ENCODE measurements around the gene RFPL4A. TPM values are rescaled to one million over a fixed set of nuclear protein-coding genes. Genes with fewer than 3 reads are reported as not detected.
"Not testable (repeated sequence)": the region's sequence is repeated elsewhere in the genome, so short reads cannot be mapped to it uniquely, and the experiment has no call there.

Gene RFPL4A
- total RNA-seq = not detected

GRCh38 chr19:55758797-55759196, at the start of gene RFPL4A:
TSS of gene RFPL4A (plus strand) at chr19:55759097. CDS start at chr19:55761801, 2,704 bp downstream.
- WGBS = 82% methylated on average over 3 of the region's 3 CpGs
- H3K27ac ChIP-seq (replicated peaks in 1 of 4); H3K4me3 ChIP-seq; intact Hi-C loops (cut with DNase I); DNase-seq (ENCODE audit: extremely low spot score); H3K9me3 ChIP-seq; H3K27me3 ChIP-seq; H3K4me1 ChIP-seq; H3K36me3 ChIP-seq: not testable (repeated sequence)

DNA sequence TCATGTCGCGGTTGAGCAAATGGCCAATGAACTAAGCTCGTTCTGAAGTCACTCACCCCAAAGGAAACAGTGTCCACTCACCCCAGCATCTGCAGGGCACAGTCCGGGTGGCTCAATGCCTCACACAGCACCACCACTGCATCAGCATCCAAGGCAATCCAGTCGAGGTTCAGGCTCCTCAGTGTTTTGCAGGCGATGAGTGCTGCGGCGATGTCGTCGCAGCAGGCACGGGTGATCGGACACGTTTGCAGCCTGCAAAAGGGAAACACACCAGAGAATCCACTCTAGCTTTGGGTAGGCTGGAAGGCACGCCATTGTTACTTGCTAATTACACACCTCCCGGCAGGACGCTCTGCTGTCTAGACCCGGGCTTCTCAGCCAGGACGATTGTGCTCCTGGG, 47.2 kb upstream of the RFPL4A start:
- H3K9me3 ChIP-seq = no peaks in the 10 kb centered on the region
- intact Hi-C loops (cut with DNase I) = no loop called here
- no peak for DNase-seq (ENCODE audit: extremely low spot score)
- H3K27me3 ChIP-seq = peaks cover 0 to 15% (median 0%) of the 10 kb centered on the region in 4 donors
- H3K4me1 ChIP-seq = no peaks in the 10 kb centered on the region
- TF ChIP-seq POLR2A (IDR thresholded peaks at IDR 0.05; ENCODE audit: low read depth) = no peak
- TF ChIP-seq POLR2AphosphoS5 (IDR thresholded peaks at IDR 0.05) = no peak
- no peak for TF ChIP-seq EP300 (IDR thresholded peaks at IDR 0.05)
- no peak for TF ChIP-seq CTCF (IDR thresholded peaks at IDR 0.05)
- no peaks in the 10 kb centered on the region for H3K36me3 ChIP-seq
- H3K27ac ChIP-seq (replicated peaks in 1 of 4) = no peak overlapping the region
- no peak overlapping the region for H3K4me3 ChIP-seq
- 84% methylated on average over 14 of the region's 18 CpGs for WGBS

DNA sequence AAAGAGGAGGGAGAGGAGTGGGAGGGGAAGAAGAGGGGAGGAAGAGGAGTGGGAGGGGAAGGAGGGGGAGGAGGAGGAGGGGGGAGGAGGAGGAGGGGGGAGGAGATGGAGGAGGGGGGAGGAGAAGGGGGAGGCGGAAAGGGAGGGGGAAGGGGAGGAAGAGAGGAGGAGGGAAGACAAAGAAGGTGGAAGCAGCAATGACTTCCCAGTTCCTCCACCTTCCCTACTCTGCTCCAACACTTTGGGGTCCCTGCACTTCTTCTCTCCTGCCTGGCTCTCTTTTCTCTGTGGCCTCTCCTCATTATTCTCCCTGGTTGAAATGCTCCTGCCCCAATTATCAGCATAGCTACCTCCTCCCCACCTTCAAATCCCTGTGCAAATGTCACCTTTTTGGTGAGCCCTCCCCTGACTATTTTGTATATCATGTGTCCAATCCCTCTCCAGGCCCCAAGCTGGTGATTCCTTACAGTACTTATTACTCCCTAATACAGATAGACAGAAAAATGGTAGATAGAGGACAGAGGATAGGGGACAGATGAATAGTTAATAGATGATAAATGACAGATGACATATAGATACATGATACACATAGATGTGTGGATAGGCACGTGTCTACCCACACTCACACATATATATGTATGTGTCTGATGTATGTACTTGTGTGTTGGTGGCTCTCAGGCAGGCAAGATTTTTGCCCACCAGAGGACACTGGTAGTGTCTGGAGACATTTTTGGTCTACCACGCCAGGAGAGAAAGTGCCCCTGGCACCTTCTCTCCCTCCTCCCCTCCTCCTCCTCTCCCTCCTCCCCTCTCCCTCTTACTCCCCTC, 45.9 kb upstream of the RFPL4A start:
- Histone ChIP-seq H3K27me3 (peaks cover 0 to 28% (median under 1%) of the 10 kb centered on the region in 4 donors), H3K9me3 (no peaks in the 10 kb centered on the region), H3K36me3 (no peaks in the 10 kb centered on the region), H3K4me3 (no peak overlapping the region), H3K27ac (replicated peaks in 1 of 4) (no peak overlapping the region), H3K4me1 (no peaks in the 10 kb centered on the region)
- WGBS = 79% methylated on average over 2 of the region's 3 CpGs
- DNase-seq (ENCODE audit: extremely low spot score) = no peak
- TF ChIP-seq EP300 (IDR thresholded peaks at IDR 0.05) (no peak), CTCF (IDR thresholded peaks at IDR 0.05) (no peak), POLR2AphosphoS5 (IDR thresholded peaks at IDR 0.05) (no peak), POLR2A (IDR thresholded peaks at IDR 0.05; ENCODE audit: low read depth) (no peak)
- intact Hi-C loops (cut with DNase I) = no loop called here

DNA sequence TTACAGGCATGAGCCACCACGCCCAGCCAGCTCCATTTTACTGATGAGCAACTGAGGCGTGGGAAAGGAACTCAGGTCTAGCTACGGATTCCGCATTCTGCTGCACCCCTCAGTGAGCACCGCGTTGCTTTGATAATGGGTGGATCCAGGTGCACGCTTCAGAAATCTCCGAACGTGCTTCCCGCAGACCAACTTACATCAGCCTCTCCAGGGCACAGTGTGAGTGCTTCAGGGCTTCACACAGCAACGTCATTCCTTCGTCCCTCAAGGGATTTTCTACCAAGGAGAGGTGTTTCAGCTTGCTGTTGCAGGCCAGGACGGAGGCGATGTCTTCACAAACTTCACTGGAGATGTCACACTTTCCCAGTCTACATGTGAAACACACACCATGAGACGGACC, 42.4 kb upstream of the RFPL4A start:
- H3K4me1 ChIP-seq = no peaks in the 10 kb centered on the region
- 92% methylated on average over 15 of the region's 15 CpGs for WGBS
- no peaks in the 10 kb centered on the region for H3K36me3 ChIP-seq
- intact Hi-C loops (cut with DNase I) = no loop called here
- H3K4me3 ChIP-seq = no peak overlapping the region
- no peak overlapping the region for H3K27ac ChIP-seq (replicated peaks in 1 of 4)
- H3K27me3 ChIP-seq = peaks cover 0 to 62% (median 13%) of the 10 kb centered on the region in 4 donors
- TF ChIP-seq POLR2AphosphoS5 (IDR thresholded peaks at IDR 0.05) (no peak), POLR2A (IDR thresholded peaks at IDR 0.05; ENCODE audit: low read depth) (no peak), EP300 (IDR thresholded peaks at IDR 0.05) (no peak), CTCF (IDR thresholded peaks at IDR 0.05) (no peak)
- H3K9me3 ChIP-seq = peaks cover 0 to 8% (median 1%) of the 10 kb centered on the region in 4 donors
- no peak for DNase-seq (ENCODE audit: extremely low spot score)

DNA sequence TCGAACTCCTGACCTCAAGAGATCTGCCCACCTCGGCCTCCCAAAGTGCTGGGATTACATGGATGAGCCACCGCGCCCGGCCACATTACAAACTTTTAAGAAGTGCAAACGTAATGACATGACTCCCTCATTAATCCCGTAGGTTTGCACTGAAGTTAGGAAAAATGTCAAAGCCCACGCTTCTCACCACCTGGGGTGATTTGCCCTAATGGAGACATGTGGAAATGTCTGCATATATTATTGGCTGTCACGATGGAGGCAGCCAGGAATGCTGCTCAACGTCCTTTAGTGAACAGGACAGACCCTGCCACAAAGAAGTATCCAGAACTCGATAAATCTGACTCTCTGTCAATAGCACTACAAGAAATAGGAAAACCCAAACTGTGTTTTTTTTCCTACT, 41.6 kb upstream of the RFPL4A start:
- TF ChIP-seq EP300 (IDR thresholded peaks at IDR 0.05) = no peak
- no peak for TF ChIP-seq POLR2A (IDR thresholded peaks at IDR 0.05; ENCODE audit: low read depth)
- no peak for TF ChIP-seq POLR2AphosphoS5 (IDR thresholded peaks at IDR 0.05)
- TF ChIP-seq CTCF (IDR thresholded peaks at IDR 0.05) = no peak
- H3K4me1 ChIP-seq = no peaks in the 10 kb centered on the region
- H3K36me3 ChIP-seq = no peaks in the 10 kb centered on the region
- no peak overlapping the region for H3K4me3 ChIP-seq
- no peak overlapping the region for H3K27ac ChIP-seq (replicated peaks in 1 of 4)
- DNase-seq (ENCODE audit: extremely low spot score) = no peak
- intact Hi-C loops (cut with DNase I) = no loop called here
- peaks cover 0 to 67% (median 15%) of the 10 kb centered on the region in 4 donors for H3K27me3 ChIP-seq
- WGBS = 77% methylated on average over 10 of the region's 11 CpGs
- peaks cover 0 to 9% (median 3%) of the 10 kb centered on the region in 4 donors for H3K9me3 ChIP-seq

DNA sequence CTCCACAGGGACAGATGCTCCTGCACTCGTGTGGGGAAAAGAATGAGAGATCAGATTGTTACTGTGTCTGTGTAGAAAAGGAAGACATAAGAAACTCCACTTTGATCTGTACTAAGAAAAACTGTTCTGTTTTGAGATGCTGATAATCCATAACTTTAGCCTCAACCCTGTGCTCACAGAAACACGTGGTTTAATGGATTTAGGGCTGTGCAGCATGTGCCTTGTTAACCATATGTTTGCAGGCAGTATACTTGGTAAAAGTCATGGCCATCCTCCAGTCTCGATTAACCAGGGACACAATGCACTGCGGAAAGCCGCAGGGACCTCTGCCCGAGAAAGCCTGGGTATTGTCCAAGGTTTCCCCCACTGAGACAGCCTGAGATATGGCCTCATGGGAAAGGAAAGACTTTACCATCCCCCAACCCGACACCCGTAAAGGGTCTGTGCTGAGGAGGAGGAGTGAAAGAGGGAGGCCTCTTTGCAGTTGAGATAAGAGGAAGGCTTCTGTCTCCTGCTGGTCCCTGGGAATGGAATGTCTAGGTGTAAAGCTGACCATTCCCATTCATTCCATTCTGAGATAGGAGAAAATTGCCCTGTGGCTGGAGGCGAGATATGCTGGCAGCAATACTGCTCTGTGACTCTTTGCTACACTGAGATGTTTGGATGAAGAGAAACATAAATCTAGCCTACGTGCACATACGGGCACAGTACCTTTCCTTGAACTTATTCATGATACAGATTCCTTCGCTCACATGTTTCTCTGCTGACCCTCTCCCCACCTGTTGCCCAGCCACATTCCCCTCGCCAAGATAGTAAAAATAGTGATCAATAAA, 40.8 kb upstream of the RFPL4A start:
- peaks cover 0 to 67% (median 15%) of the 10 kb centered on the region in 4 donors for H3K27me3 ChIP-seq
- intact Hi-C loops (cut with DNase I) = not testable (repeated sequence)

More for the DNA sequence above, 40.8 kb upstream of the RFPL4A start:
- not testable (repeated sequence) for H3K36me3 ChIP-seq; H3K27ac ChIP-seq (replicated peaks in 1 of 4); DNase-seq (ENCODE audit: extremely low spot score); H3K4me1 ChIP-seq; H3K9me3 ChIP-seq; H3K4me3 ChIP-seq
- WGBS = 48% methylated on average over 13 of the region's 13 CpGs
